HFF-Myc (cell line): ENCODE measurements around the gene NCOR2.

ENCODE experiments used
- DNase-seq: peaks from one replicate; pipeline ENCODE4 v3.0.0-alpha.2; 2011; ENCODE audit warnings: low read depth; ENCODE audit errors: extremely low read depth
- H3K4me3 ChIP-seq: replicated peaks from 2 replicates; pipeline ENCODE4 v1.5.1; 2011; ENCODE audit warnings: low read depth, mild to moderate bottlenecking, control low read depth, low read length
- TF ChIP-seq, protein P1 (sequence below): IDR thresholded peaks from 2 replicates; pipeline ENCODE4 v1.5.1; 2012; ENCODE audit warnings: mild to moderate bottlenecking, low read depth, low read length, control low read depth; ENCODE audit errors: missing control alignments

NCOR2 gene

DNA sequence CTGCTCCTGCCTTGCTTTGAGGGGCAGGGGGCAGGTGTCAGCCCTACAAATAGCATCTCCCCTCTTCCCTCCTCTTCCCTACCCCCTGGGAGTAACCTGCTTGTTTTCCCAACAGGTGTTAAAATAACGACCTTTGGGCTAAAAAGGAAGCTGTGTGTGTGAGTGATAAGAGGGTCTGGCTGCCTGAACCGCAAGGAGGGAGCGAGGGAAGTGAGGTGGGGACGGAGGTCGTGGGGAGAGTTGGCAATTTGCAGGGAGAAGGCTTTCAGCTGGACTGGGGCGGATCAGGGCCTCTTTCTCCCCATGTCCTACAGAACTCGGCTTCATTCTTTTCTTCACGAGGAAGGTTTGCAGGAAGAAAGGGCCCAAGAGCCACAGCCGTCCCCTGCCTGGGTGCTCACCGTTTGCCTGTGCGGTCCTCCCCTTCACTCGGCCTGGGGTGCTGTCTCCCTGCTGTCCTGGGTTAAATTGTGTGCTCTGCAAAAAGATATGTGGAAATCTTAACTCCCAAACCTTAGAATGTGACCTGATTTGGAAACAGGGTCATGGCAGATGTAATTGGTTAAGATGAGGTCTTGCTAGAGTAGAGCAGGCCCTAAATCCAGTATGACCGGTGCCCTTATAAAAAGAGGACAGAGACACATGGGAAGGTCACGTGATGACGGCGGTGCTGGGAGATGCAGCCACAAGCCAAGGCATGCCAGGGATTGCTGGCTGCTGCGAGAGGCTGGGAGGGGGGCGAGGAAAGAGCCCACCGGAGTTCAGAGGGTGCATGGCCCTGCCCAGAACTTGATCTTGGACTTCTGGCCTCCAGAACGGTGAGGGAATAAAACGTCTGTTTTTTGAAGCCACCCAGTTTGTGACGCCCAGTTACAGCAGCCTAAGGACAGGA is 38.7 kb upstream of the NCOR2 start:
- no peak overlapping the region for H3K4me3 ChIP-seq
- TF ChIP-seq, protein P1, sequence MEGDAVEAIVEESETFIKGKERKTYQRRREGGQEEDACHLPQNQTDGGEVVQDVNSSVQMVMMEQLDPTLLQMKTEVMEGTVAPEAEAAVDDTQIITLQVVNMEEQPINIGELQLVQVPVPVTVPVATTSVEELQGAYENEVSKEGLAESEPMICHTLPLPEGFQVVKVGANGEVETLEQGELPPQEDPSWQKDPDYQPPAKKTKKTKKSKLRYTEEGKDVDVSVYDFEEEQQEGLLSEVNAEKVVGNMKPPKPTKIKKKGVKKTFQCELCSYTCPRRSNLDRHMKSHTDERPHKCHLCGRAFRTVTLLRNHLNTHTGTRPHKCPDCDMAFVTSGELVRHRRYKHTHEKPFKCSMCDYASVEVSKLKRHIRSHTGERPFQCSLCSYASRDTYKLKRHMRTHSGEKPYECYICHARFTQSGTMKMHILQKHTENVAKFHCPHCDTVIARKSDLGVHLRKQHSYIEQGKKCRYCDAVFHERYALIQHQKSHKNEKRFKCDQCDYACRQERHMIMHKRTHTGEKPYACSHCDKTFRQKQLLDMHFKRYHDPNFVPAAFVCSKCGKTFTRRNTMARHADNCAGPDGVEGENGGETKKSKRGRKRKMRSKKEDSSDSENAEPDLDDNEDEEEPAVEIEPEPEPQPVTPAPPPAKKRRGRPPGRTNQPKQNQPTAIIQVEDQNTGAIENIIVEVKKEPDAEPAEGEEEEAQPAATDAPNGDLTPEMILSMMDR, result no peak
- no peak for DNase-seq

DNA sequence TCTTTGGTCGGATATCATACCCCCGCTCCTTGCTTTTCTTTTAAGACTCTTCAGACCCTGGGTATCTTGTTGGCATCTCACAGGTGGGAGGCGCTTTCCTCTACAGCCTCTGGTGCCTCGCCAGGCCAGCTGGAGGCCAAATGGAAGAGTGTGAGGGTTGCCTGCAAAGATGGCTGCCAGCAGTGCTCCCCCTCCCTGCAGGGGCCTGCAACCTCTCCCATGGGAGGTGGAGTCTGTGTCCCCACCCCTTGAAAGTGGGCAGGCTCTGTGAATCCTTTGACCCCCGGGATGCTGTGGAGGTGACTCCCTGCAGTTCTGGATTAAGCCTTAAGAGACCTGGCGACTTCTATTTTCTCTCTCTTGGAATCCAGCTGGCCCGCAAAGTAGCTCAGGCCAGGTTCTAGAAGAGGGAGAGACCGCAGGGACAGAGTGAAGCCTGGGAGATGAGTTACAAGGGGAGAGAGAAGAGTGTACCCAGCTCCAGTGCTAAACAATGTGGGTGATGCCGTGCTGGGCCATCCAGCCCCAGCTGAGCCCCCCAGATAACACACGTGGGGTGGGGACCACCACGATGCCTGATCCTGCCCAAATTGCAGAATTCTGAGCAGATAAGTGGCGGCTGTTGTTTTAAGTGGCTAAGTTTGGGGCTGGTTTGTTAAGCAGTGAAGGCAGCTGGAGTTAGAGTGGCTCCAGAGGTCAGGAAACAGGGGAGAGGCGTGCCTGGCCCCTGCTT is 37.9 kb upstream of the NCOR2 start:
- DNase-seq, result no peak
- TF ChIP-seq, protein P1, result no peak
- H3K4me3 ChIP-seq, result no peak overlapping the region

DNA sequence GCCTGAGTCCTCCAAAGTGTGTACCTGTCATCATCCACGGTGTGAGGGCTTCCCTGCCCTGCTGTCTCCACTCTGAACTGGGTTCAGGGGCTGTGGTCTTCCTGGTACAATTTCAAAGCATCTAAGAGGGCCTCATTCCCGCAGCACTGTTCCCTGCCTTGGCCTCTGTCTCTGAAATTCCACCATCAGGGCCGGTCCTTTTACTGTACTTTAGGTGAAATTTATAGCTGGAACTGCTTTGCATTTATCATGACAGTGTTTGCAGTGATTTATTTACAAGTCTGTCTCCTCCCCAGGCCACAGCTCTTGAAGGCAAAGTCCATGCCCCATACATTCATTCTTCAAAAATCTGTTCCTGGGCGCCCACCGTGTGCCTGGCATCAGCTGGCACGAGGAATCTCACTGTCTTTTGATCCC is 36.9 kb upstream of the NCOR2 start:
- no peak for DNase-seq
- no peak overlapping the region for H3K4me3 ChIP-seq
- TF ChIP-seq, protein P1, result no peak

DNA sequence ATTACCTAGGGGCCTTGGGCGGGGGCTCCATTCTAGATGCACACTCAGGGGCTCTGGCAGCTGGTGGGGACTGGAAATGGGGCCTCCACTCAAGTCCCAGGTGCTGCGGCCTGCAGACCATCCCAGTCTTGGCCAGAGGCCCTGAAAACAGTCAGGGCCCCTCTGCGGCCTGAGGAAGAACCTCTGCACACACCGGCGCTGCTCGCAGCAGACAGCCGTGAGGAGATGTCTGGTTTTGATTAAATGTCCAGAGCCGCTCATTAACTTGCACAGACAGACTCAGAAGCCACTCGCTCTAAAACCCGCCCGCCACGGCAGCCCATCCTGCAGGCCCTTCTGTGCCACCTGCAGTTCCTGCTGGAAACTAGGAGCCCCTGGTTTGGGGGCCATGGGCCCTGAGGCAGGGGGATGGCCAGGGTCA is 36.4 kb upstream of the NCOR2 start:
- H3K4me3 ChIP-seq, result no peak overlapping the region
- TF ChIP-seq, protein P1, result no peak
- DNase-seq, result no peak

DNA sequence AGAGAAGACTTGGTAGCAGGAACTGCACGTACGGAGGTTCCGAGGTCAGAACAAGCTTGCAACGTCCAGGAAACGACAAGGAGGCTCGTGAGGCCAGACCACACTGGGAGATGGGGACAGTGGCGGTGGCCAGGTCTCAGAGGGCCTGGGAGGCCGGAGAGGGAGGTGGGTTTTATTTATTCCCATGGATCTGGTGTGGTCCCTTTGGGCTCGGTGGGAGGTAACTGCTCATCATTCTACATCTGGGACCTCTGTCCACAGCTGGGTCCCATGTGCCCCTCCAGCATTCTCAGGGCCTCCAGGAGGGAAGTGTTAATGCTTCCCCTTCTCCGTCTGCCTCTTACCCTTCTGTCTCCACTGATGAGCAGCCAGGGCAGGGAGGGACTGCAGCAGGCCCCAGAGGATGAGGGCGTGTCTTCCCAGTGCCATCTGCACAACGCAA is 35.7 kb upstream of the NCOR2 start:
- DNase-seq, result peak; percentile 59
- TF ChIP-seq, protein P1, result no peak
- H3K4me3 ChIP-seq, result no peak overlapping the region

DNA sequence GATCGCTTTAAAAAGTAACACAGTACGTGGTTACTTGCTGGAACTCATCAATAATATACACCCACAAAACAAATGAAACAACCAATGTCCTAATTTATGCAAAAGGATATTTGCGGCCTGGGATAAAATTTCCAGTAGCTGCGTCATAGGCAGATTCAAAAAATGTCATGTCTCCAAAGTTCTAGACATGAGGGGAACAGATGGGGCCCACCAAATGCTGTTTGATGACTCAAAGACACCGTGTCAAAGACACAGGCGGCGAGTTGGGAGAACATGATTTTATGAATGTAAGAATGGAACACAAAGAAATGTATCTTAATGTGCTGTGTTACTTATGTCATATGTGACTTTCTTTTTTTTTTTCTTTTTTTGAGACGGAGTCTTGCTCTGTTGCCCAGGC is 34.3 kb upstream of the NCOR2 start:
- no peak overlapping the region for H3K4me3 ChIP-seq
- peak; percentile 79 for DNase-seq

More for the DNA sequence above, 34.3 kb upstream of the NCOR2 start:
- TF ChIP-seq, protein P1, result no peak
